HepG2 (cell line): ENCODE results near the gene EFNA4.

Experiments
- BRCA1 ChIP-seq: sonication (generic); formaldehyde crosslinking; IDR thresholded peaks from 2 replicates; pipeline ENCODE4 v1.4.0; 2020; ENCODE audit warnings: missing genetic modification reagents
- DPF2 ChIP-seq: sonication (generic); formaldehyde crosslinking; IDR thresholded peaks from 2 replicates; pipeline ENCODE4 v1.4.0; 2020; ENCODE audit warnings: mild to moderate bottlenecking, low read depth, missing genetic modification reagents, borderline replicate concordance
- JUN ChIP-seq: sonication (generic); formaldehyde crosslinking; IDR thresholded peaks from 2 replicates; pipeline ENCODE4 v1.4.0; 2020; ENCODE audit warnings: mild to moderate bottlenecking, missing genetic modification reagents
- NCOA1 ChIP-seq: sonication (generic); formaldehyde crosslinking; IDR thresholded peaks from 2 replicates; pipeline ENCODE4 v1.9.0; 2021; ENCODE audit warnings: missing genetic modification reagents
- NFIC ChIP-seq: IDR thresholded peaks from 2 replicates; pipeline ENCODE4 v1.6.1; 2012; ENCODE audit warnings: mild to moderate bottlenecking, low read length, inconsistent platforms
- POLR2A ChIP-seq, 2 experiments: IDR thresholded peaks; 2 replicates each; pipeline ENCODE4 v1.6.1; 2011; ENCODE audit warnings: low read depth in 2 of 2, low read length in 2 of 2, mild to moderate bottlenecking in 1 of 2, moderate library complexity in 1 of 2; ENCODE audit not compliant: insufficient read depth in 1 of 2
- POLR2AphosphoS5 ChIP-seq: IDR thresholded peaks from 2 replicates; pipeline ENCODE4 v1.6.1; 2012; ENCODE audit warnings: low read depth, low read length
- ZNF431 ChIP-seq: sonication (generic); formaldehyde crosslinking; IDR thresholded peaks from 2 replicates; pipeline ENCODE4 v1.9.0; 2022; ENCODE audit warnings: missing genetic modification reagents, low read depth, mild to moderate bottlenecking, borderline replicate concordance
- ZNF577 ChIP-seq: sonication (generic); formaldehyde crosslinking; IDR thresholded peaks from 2 replicates; pipeline ENCODE4 v1.4.0; 2020; ENCODE audit warnings: mild to moderate bottlenecking, low read depth, missing genetic modification reagents, borderline replicate concordance
- TF ChIP-seq, protein P1 (sequence below): sonication (generic); formaldehyde crosslinking; conservative IDR thresholded peaks from 2 replicates; pipeline ENCODE4 v1.8.0; 2022; ENCODE audit warnings: mild to moderate bottlenecking, moderate library complexity, missing genetic modification reagents

DNA sequence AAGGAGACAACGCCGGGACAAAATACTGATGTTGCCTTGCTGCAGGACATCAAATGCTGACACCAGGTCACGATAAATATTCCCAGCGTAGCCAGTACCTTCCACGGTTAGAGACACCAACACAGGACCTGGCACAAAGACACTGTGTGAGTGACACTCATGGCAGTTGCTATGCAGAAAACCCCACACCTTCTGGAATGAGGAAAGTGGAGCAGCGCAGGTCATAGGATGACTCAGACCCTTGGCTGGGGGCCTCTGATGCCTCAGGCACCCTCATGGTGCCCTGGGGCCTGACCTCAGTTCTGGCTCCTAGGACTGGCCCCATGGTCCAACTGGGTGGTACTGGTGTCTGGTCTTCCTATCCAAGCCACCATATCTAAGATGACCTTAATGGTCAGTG is 37.0 kb upstream of the EFNA4 start:
- TF ChIP-seq DPF2 (CRISPR knock-in tag) (no peak), POLR2A (IDR thresholded peaks at IDR 0.05; ENCODE audit: insufficient read depth in 1 of 2, low read depth in 2 of 2, low read length in 2 of 2) (no peak), NCOA1 (no peak), ZNF431 (CRISPR knock-in tag) (no peak), POLR2AphosphoS5 (no peak), JUN (CRISPR knock-in tag) (no peak), ZNF577 (CRISPR knock-in tag) (no peak), BRCA1 (CRISPR knock-in tag) (no peak), NFIC (no peak)
- TF ChIP-seq, protein P1, sequence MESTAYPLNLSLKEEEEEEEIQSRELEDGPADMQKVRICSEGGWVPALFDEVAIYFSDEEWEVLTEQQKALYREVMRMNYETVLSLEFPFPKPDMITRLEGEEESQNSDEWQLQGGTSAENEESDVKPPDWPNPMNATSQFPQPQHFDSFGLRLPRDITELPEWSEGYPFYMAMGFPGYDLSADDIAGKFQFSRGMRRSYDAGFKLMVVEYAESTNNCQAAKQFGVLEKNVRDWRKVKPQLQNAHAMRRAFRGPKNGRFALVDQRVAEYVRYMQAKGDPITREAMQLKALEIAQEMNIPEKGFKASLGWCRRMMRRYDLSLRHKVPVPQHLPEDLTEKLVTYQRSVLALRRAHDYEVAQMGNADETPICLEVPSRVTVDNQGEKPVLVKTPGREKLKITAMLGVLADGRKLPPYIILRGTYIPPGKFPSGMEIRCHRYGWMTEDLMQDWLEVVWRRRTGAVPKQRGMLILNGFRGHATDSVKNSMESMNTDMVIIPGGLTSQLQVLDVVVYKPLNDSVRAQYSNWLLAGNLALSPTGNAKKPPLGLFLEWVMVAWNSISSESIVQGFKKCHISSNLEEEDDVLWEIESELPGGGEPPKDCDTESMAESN (CRISPR knock-in tag), result no peak
